Astrocyte of the hippocampus (primary cell): ENCODE data around the gene OPA1.

Source experiments
- DNase-seq: peaks from one replicate; pipeline ENCODE4 v3.0.0; 2011; ENCODE audit warnings: low read depth, low spot score

Gene OPA1

GRCh38 chr3:193704431-193704830 is 111.4 kb downstream of the OPA1 start:
- no peak for DNase-seq

GRCh38 chr3:193708270-193708669 is 115.3 kb downstream of the OPA1 start:
- DNase-seq = no peak

GRCh38 chr3:193710286-193711165 is 117.5 kb downstream of the OPA1 start:
- DNase-seq = no peak

- DNase-seq = no peak
These were observed 118.1 kb downstream of the OPA1 start for GRCh38 chr3:193711166-193711485.

- no peak for DNase-seq
These were observed 118.5 kb downstream of the OPA1 start for GRCh38 chr3:193711523-193711963.

- no peak for DNase-seq
These were observed 119.1 kb downstream of the OPA1 start for GRCh38 chr3:193711964-193712598.

- DNase-seq = no peak
These were observed 119.9 kb downstream of the OPA1 start for GRCh38 chr3:193712938-193713337.

- DNase-seq = no peak
These were observed 121.6 kb downstream of the OPA1 start for GRCh38 chr3:193714523-193715137.

- DNase-seq = no peak
These were observed 123.1 kb downstream of the OPA1 start for GRCh38 chr3:193716150-193716549.

- no peak for DNase-seq
These were observed 126.7 kb downstream of the OPA1 start for GRCh38 chr3:193719735-193720134.

- DNase-seq = no peak
These were observed 127.2 kb downstream of the OPA1 start for GRCh38 chr3:193720169-193720568.

GRCh38 chr3:193722566-193722965 is 129.6 kb downstream of the OPA1 start:
- no peak for DNase-seq

GRCh38 chr3:193727089-193727488 is 134.1 kb downstream of the OPA1 start:
- no peak for DNase-seq

GRCh38 chr3:193728429-193729087 is 135.6 kb downstream of the OPA1 start:
- no peak for DNase-seq

GRCh38 chr3:193729088-193729465 is 136.1 kb downstream of the OPA1 start:
- DNase-seq = no peak

GRCh38 chr3:193729601-193730000 is 136.6 kb downstream of the OPA1 start:
- DNase-seq = no peak

GRCh38 chr3:193730511-193730910 is 137.5 kb downstream of the OPA1 start:
- DNase-seq = no peak

GRCh38 chr3:193730976-193731375 is 138.0 kb downstream of the OPA1 start:
- no peak for DNase-seq

- DNase-seq = no peak
These were observed 138.6 kb downstream of the OPA1 start for GRCh38 chr3:193731656-193732055.

GRCh38 chr3:193732391-193732790 is 139.4 kb downstream of the OPA1 start:
- DNase-seq = peak; percentile 89

GRCh38 chr3:193732827-193733226 is 139.8 kb downstream of the OPA1 start:
- peak; percentile 28 for DNase-seq

GRCh38 chr3:193734737-193735366 is 141.8 kb downstream of the OPA1 start:
- no peak for DNase-seq
